Measurements from ENCODE around the gene SLC26A9.

DNA sequence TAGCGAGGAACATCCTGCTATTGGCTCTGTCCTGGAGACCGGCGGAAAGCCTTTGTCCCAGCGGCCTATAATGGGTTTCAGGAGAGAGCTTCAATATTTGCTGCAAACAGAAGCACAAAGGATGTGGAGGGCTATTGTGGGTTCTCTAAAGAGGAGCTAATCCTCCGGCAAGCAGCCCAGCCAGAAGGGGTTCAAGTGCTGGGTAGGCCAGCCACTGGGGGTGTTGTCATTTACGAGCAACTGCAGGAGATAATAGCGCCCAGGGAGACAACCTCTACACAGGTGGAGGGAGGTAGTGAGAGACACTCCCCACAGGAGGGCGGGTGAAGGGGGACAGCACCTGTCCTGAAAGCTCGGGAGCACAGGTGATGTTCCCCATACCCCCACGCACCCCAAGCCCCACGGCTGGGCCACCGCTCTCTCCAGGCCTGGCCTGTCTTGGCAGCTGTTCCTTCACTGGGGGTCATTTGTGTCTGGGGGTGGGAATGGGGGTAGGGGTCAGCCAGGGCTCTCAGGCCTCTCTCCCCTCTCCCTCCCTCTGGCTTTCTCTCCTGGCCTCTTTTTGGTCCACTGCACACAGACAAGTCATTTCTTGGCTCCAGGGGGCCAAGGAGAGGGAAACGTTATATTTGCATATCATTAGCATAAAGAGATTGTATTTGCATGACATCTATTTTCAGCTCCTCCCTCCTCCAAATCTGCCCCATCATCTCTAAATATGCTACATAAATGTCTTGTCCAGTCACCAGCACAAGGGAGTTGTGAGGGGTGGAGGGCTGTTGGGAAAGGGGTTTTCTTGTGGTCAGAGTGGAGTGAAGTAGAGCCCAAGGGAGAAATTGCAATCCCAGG is 22.0 kb upstream of the SLC26A9 start:
- no peak for TF ChIP-seq CTCF (conservative IDR thresholded peaks at IDR 0.05; ENCODE audit: low read depth, low read length)
- no peak for TF ChIP-seq EZH2 (IDR thresholded peaks at IDR 0.05; ENCODE audit: borderline replicate concordance, low read depth, low read length, poor library complexity, severe bottlenecking)

Measured in A673 (cell line).